ENCODE results near the gene PBRM1.

The PBRM1 gene

DNA sequence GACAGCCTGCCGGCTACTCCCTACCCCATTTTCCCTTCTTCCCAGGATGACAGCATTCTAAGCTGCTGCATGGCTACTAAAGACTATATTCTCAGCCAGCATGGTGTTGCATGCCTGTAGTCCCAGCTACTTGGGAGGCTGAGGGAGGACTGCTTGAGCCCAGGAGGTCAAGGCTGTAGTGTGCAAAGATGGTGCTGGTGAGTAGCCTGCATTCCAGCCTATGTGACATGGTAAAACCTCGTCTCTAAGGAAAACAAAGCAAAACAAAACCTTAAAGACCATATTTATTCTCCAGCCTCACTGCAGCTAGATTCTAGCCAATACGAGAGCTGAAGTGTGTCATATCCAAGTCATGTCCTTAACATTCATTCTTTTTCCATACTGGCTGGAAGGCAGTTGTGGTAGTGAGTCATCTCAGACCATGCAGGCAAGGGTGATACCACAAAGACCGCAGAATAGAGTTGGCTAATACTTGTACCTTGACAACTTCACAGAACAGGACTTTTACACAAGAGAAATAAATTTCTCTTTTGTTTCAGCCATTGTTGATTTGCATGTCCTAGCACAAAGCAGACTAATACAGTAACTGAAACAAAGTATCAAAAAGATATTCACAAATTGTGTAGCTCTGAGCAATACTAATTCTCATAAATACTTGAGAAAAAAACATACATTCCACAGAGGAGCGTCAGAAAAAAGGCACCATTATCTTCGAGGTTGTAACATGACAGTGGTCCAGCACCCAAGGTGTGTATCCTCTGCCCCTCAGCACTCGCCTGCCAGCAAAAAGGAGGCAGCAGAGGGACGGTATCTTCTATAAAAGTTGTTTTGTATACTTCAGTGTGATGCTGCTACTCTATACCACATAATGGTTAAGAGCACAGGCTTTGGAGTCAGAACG is 14.8 kb downstream of the PBRM1 start:
- TF ChIP-seq, protein P1, sequence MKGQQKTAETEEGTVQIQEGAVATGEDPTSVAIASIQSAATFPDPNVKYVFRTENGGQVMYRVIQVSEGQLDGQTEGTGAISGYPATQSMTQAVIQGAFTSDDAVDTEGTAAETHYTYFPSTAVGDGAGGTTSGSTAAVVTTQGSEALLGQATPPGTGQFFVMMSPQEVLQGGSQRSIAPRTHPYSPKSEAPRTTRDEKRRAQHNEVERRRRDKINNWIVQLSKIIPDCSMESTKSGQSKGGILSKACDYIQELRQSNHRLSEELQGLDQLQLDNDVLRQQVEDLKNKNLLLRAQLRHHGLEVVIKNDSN (IDR thresholded peaks at IDR 0.05): no peak

DNA sequence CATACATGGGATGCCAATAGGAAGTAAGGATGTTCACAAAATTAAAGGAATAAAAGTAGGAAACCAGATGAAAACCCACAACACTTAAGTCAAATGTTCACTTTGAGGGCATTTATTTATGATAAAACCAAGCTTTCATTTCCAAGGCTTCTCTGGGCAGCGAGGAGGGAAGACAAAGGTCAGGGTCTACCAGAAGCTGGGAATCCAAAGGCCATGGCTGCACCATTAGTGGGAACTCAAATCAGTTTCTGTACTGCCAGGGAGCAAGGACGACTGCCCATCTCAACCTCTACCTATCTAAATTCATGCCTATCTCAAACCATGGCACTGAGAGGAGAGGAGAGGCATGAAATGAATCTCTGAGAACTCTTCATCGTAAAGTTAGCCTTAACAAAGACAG is 22.6 kb downstream of the PBRM1 start:
- TF ChIP-seq, protein P1 (IDR thresholded peaks at IDR 0.05): no peak
- TF ChIP-seq YY1 (IDR thresholded peaks at IDR 0.05; ENCODE audit: low read depth): no peak
- no peak for TF ChIP-seq TCF12 (IDR thresholded peaks at IDR 0.05; ENCODE audit: low read depth)
- no peak for TF ChIP-seq TEAD4 (IDR thresholded peaks at IDR 0.05)
- TF ChIP-seq FOXM1 (IDR thresholded peaks at IDR 0.05; ENCODE audit: borderline replicate concordance, low read depth): no peak
- TF ChIP-seq CEBPB (IDR thresholded peaks at IDR 0.05): no peak
- no peak for TF ChIP-seq EP300 (IDR thresholded peaks at IDR 0.05; ENCODE audit: borderline replicate concordance)
- no peak for TF ChIP-seq ZBTB7A (IDR thresholded peaks at IDR 0.05; ENCODE audit: low read depth)
- TF ChIP-seq TAF1 (IDR thresholded peaks at IDR 0.05; ENCODE audit: low read depth): no peak
- TF ChIP-seq, protein P2, sequence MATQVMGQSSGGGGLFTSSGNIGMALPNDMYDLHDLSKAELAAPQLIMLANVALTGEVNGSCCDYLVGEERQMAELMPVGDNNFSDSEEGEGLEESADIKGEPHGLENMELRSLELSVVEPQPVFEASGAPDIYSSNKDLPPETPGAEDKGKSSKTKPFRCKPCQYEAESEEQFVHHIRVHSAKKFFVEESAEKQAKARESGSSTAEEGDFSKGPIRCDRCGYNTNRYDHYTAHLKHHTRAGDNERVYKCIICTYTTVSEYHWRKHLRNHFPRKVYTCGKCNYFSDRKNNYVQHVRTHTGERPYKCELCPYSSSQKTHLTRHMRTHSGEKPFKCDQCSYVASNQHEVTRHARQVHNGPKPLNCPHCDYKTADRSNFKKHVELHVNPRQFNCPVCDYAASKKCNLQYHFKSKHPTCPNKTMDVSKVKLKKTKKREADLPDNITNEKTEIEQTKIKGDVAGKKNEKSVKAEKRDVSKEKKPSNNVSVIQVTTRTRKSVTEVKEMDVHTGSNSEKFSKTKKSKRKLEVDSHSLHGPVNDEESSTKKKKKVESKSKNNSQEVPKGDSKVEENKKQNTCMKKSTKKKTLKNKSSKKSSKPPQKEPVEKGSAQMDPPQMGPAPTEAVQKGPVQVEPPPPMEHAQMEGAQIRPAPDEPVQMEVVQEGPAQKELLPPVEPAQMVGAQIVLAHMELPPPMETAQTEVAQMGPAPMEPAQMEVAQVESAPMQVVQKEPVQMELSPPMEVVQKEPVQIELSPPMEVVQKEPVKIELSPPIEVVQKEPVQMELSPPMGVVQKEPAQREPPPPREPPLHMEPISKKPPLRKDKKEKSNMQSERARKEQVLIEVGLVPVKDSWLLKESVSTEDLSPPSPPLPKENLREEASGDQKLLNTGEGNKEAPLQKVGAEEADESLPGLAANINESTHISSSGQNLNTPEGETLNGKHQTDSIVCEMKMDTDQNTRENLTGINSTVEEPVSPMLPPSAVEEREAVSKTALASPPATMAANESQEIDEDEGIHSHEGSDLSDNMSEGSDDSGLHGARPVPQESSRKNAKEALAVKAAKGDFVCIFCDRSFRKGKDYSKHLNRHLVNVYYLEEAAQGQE (IDR thresholded peaks at IDR 0.05; ENCODE audit: low read depth): no peak
- no peak for TF ChIP-seq EGR1 (IDR thresholded peaks at IDR 0.05)
- no peak for TF ChIP-seq NFIC (IDR thresholded peaks at IDR 0.05)
- no peak for TF ChIP-seq CREB1 (IDR thresholded peaks at IDR 0.05; ENCODE audit: low read depth)
- no peak for TF ChIP-seq RAD21 (IDR thresholded peaks at IDR 0.05; ENCODE audit: low read depth)
- TF ChIP-seq, protein P3, sequence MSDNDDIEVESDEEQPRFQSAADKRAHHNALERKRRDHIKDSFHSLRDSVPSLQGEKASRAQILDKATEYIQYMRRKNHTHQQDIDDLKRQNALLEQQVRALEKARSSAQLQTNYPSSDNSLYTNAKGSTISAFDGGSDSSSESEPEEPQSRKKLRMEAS (IDR thresholded peaks at IDR 0.05): no peak

DNA sequence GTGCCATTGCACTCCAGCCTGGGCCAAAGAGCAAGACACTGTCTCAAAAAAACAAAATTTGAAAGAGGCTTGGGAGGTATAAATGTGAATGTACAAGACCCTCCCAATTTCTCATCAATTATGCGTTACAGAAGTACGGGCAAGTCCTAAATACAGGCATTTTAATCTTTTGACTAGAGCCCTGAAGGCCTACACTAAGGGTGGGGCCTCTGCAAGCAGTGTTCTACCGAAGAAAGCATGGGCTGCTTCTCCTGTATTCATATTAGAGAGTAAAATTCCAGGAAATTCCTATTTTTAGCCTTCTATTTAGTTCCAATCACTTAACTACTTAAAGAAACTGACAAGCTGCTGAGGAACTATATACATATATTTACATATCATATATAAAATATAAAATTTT is 25.7 kb downstream of the PBRM1 start:
- TF ChIP-seq, protein P1 (IDR thresholded peaks at IDR 0.05): no peak
- TF ChIP-seq EGR1 (IDR thresholded peaks at IDR 0.05): no peak
- no peak for TF ChIP-seq ZBTB7A (IDR thresholded peaks at IDR 0.05; ENCODE audit: low read depth)
- TF ChIP-seq, protein P2 (IDR thresholded peaks at IDR 0.05; ENCODE audit: low read depth): no peak
- no peak for TF ChIP-seq RAD21 (IDR thresholded peaks at IDR 0.05; ENCODE audit: low read depth)
- TF ChIP-seq NFIC (IDR thresholded peaks at IDR 0.05): no peak
- no peak for TF ChIP-seq TAF1 (IDR thresholded peaks at IDR 0.05; ENCODE audit: low read depth)
- no peak for TF ChIP-seq YY1 (IDR thresholded peaks at IDR 0.05; ENCODE audit: low read depth)
- TF ChIP-seq CREB1 (IDR thresholded peaks at IDR 0.05; ENCODE audit: low read depth): no peak
- TF ChIP-seq TEAD4 (IDR thresholded peaks at IDR 0.05): no peak
- TF ChIP-seq, protein P3 (IDR thresholded peaks at IDR 0.05): no peak
- TF ChIP-seq FOXM1 (IDR thresholded peaks at IDR 0.05; ENCODE audit: borderline replicate concordance, low read depth): no peak

DNA sequence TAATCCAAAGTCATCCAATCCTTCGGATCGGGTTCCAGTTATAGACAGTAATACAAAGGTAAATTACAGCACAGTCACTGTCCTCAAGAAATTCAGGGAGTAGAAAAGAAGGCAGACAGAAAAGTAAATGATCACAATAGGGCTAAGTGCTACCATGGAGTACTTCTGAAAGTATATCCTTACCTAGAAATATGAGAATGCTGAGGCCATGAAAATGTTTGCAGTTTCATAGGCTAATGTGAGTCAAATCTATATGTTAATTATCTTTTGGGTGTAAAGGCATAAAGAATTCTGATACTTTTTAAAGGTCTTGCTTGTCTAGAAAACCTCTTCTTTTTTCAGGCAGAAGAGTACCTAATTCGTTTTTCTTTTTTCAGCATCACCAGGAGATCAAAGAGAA is 29.8 kb downstream of the PBRM1 start:
- TF ChIP-seq EGR1 (IDR thresholded peaks at IDR 0.05) (no peak), NFIC (IDR thresholded peaks at IDR 0.05) (no peak), CREB1 (IDR thresholded peaks at IDR 0.05; ENCODE audit: low read depth) (no peak)
- TF ChIP-seq, protein P3 (IDR thresholded peaks at IDR 0.05): no peak
- TF ChIP-seq, protein P1 (IDR thresholded peaks at IDR 0.05): no peak

DNA sequence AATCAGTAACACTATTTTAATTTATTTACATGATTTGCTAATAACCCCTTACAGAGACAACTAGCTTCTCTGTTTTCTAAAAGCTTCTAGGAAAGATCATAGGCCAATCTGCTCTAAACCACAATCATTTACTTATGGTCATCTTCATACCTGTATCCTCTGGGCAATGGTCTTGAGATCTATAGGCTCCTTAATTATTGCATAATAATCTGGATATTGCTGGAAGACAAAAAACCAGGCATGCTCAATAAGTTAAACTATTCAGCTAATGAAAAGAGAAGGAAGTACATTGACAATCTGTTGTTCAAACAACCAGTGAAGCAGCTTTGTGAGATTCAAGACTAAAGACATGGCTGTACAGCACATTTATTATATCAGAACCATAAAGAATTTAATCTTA is 34.1 kb downstream of the PBRM1 start:
- TF ChIP-seq FOXM1 (IDR thresholded peaks at IDR 0.05; ENCODE audit: borderline replicate concordance, low read depth): no peak
- TF ChIP-seq TAF1 (IDR thresholded peaks at IDR 0.05; ENCODE audit: low read depth): no peak
- no peak for TF ChIP-seq CEBPB (IDR thresholded peaks at IDR 0.05)
- no peak for TF ChIP-seq ZBTB7A (IDR thresholded peaks at IDR 0.05; ENCODE audit: low read depth)
- TF ChIP-seq EGR1 (IDR thresholded peaks at IDR 0.05): no peak
- TF ChIP-seq TCF12 (IDR thresholded peaks at IDR 0.05; ENCODE audit: low read depth): no peak
- TF ChIP-seq, protein P1 (IDR thresholded peaks at IDR 0.05): no peak
- no peak for TF ChIP-seq TEAD4 (IDR thresholded peaks at IDR 0.05)
- TF ChIP-seq CREB1 (IDR thresholded peaks at IDR 0.05; ENCODE audit: low read depth): no peak
- no peak for TF ChIP-seq NFIC (IDR thresholded peaks at IDR 0.05)
- TF ChIP-seq EP300 (IDR thresholded peaks at IDR 0.05; ENCODE audit: borderline replicate concordance): no peak
- TF ChIP-seq, protein P2 (IDR thresholded peaks at IDR 0.05; ENCODE audit: low read depth): no peak
- no peak for TF ChIP-seq YY1 (IDR thresholded peaks at IDR 0.05; ENCODE audit: low read depth)
- TF ChIP-seq, protein P3 (IDR thresholded peaks at IDR 0.05): no peak
- no peak for TF ChIP-seq RAD21 (IDR thresholded peaks at IDR 0.05; ENCODE audit: low read depth)
